Measurements from ENCODE around the gene CDK7.

DNA sequence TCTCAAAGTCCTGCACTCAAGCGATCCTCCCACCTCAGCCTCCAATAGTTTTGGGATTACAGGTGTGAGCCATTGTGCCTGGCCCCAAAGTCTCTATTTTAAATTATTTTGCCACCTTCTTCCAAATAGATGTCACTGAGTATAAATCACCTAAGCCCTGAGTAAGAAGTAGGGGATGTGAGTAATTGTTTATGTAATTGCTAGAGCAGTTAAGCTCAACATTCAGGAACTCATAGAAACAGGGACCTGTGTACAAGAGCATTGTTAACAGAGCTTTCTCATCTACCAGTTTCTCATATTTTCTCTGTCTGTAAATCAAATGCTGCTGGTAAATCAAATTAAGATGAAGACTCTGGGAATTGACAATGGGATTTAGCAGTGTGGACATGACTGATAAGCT lies 26.3 kb downstream of the CDK7 start:
- TF ChIP-seq POLR2A (IDR thresholded peaks at IDR 0.05; ENCODE audit: low read depth, low read length) (no peak), POLR2AphosphoS5 (IDR thresholded peaks at IDR 0.05; ENCODE audit: low read depth, low read length) (no peak), TAF1 (IDR thresholded peaks at IDR 0.05; ENCODE audit: low read depth, low read length) (no peak), POU2F2 (IDR thresholded peaks at IDR 0.05; ENCODE audit: low read depth, low read length) (no peak)
